Parathyroid adenoma (tissue), 2 donors: ENCODE data around the gene CENPN.

Experiments
- H2AFZ ChIP-seq: fragments of 300-600 bp; sonication (generic); one replicate; pipeline ENCODE4 v1.7.0; 2017; ENCODE audit warnings: antibody characterized with exemption, mild to moderate bottlenecking
- H3K27ac ChIP-seq: fragments of 300-600 bp; sonication (generic); one replicate; pipeline ENCODE4 v1.7.0; 2017
- H3K27me3 ChIP-seq: fragments of 300-600 bp; sonication (generic); one replicate; pipeline ENCODE4 v1.7.0; 2017; ENCODE audit warnings: low read length; ENCODE audit not compliant: control insufficient read depth, insufficient read depth
- H3K36me3 ChIP-seq: fragments of 300-600 bp; sonication (generic); one replicate; pipeline ENCODE4 v1.7.0; 2017; ENCODE audit warnings: low read length; ENCODE audit not compliant: control insufficient read depth, insufficient read depth
- H3K4me1 ChIP-seq: fragments of 300-600 bp; sonication (generic); one replicate; pipeline ENCODE4 v1.7.0; 2017; ENCODE audit warnings: control low read depth
- H3K4me2 ChIP-seq: fragments of 300-600 bp; sonication (generic); one replicate; pipeline ENCODE4 v1.7.0; 2017; ENCODE audit warnings: low read length
- H3K4me3 ChIP-seq: fragments of 300-600 bp; sonication (generic); one replicate; pipeline ENCODE4 v1.7.0; 2017; ENCODE audit warnings: low read depth, low read length
- H3K79me2 ChIP-seq: fragments of 300-600 bp; sonication (generic); one replicate; pipeline ENCODE4 v1.7.0; 2017; ENCODE audit warnings: control low read depth
- H3K9ac ChIP-seq: fragments of 300-600 bp; sonication (generic); one replicate; pipeline ENCODE4 v1.7.0; 2017; ENCODE audit warnings: mild to moderate bottlenecking
- H3K9me3 ChIP-seq: fragments of 300-600 bp; sonication (generic); one replicate; pipeline ENCODE4 v1.7.0; 2017; ENCODE audit warnings: low read length; ENCODE audit not compliant: control insufficient read depth
- TF ChIP-seq, protein P1 (sequence below): fragments of 300-600 bp; sonication (generic); IDR thresholded peaks from one replicate; pipeline ENCODE4 v1.7.0; 2017; ENCODE audit warnings: antibody characterized with exemption, mild to moderate bottlenecking
- donor health status: primary hyperparathyroidism.

CENPN gene

DNA sequence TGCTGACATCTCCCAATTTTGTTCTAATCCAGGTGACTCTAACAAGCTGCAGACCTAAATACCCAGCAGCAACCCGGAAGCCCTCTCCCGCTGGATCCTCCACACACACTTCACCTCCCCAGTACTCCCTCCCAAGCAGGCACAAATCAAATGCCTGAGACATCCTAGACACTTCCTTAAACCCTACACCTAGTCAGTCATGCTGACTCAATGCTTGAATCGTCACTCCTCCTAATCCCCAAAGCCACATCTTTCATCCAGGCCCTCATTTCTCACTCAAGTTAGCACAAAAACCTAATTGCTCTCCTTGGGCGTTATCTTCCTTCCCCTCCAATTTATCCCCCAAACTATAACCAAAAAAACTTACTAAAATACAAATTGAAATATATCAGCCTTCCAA lies 33.0 kb upstream of the CENPN start:
- Histone ChIP-seq H3K9me3 (no peaks in the 10 kb centered on the region), H3K4me2 (no peak overlapping the region), H3K36me3 (no peaks in the 10 kb centered on the region), H3K9ac (no peak overlapping the region), H3K4me1 (no peaks in the 10 kb centered on the region), H3K79me2 (no peaks in the 10 kb centered on the region), H3K4me3 (no peak overlapping the region), H3K27me3 (no peaks in the 10 kb centered on the region), H2AFZ (no peak overlapping the region), H3K27ac (no peak overlapping the region)
- TF ChIP-seq, protein P1, sequence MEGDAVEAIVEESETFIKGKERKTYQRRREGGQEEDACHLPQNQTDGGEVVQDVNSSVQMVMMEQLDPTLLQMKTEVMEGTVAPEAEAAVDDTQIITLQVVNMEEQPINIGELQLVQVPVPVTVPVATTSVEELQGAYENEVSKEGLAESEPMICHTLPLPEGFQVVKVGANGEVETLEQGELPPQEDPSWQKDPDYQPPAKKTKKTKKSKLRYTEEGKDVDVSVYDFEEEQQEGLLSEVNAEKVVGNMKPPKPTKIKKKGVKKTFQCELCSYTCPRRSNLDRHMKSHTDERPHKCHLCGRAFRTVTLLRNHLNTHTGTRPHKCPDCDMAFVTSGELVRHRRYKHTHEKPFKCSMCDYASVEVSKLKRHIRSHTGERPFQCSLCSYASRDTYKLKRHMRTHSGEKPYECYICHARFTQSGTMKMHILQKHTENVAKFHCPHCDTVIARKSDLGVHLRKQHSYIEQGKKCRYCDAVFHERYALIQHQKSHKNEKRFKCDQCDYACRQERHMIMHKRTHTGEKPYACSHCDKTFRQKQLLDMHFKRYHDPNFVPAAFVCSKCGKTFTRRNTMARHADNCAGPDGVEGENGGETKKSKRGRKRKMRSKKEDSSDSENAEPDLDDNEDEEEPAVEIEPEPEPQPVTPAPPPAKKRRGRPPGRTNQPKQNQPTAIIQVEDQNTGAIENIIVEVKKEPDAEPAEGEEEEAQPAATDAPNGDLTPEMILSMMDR: no peak

DNA sequence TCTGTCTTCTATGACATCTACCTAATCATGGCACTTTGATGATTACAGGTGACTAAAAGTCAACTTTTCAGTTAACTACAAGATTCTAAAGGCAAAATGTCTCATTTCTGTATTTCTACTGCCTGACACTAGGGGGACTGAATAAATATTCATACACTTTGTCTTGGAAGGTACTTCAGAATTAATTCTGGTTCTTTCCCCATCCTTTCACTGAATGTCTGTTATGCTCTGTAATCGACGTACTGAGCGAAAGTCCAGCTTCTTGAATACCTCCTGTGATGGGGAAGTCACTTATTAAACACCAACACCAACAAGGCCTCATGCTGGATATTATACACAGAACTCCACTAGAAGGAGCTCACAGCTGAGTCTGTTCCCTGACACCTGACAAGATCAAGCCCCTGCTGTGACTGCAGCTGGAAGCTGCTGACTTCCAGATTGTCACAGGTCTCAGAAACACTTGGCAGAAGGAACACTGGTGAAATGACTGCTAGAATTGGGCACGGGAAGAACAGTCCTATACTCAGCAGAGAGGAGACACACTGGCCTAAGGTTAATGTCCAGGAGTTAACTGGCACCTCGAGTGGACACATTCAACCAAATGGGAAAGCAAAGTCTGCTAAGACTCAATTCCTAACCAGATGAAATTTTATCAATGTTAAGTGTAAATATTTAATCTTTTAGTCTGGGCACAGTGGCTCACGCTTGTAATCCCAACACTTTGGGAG lies 32.2 kb upstream of the CENPN start:
- TF ChIP-seq, protein P1: no peak
- no peak overlapping the region for H3K4me2 ChIP-seq
- H3K27ac ChIP-seq: no peak overlapping the region
- no peaks in the 10 kb centered on the region for H3K4me1 ChIP-seq
- no peaks in the 10 kb centered on the region for H3K27me3 ChIP-seq
- H3K79me2 ChIP-seq: no peaks in the 10 kb centered on the region
- no peaks in the 10 kb centered on the region for H3K36me3 ChIP-seq
- no peak overlapping the region for H2AFZ ChIP-seq
- no peak overlapping the region for H3K4me3 ChIP-seq
- H3K9ac ChIP-seq: no peak overlapping the region
- no peaks in the 10 kb centered on the region for H3K9me3 ChIP-seq

DNA sequence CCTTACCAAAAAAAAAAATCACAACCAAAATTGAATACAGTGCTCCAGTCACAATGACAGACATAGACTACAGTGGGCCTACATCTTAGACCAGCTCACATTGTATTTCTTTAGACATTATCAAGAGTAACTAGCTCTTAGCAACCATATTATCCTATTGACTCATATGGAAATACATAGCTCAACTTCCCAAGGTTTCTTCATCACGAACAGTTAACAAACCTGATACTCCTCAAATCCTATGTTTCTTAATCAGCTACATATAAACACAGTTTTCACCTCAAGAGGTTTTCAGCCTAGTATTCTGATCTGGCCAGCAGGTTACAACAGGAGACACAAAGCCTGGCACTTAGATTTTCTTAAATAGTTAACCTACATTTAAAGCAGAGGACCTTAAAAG lies 30.1 kb upstream of the CENPN start:
- no peak overlapping the region for H3K9ac ChIP-seq
- H3K9me3 ChIP-seq: no peaks in the 10 kb centered on the region
- no peaks in the 10 kb centered on the region for H3K36me3 ChIP-seq
- H3K79me2 ChIP-seq: peaks cover 3% of the 10 kb centered on the region
- TF ChIP-seq, protein P1: no peak
- no peak overlapping the region for H3K4me2 ChIP-seq
- no peak overlapping the region for H3K4me3 ChIP-seq
- no peak overlapping the region for H2AFZ ChIP-seq
- no peaks in the 10 kb centered on the region for H3K27me3 ChIP-seq
- H3K4me1 ChIP-seq: no peaks in the 10 kb centered on the region
- H3K27ac ChIP-seq: no peak overlapping the region

DNA sequence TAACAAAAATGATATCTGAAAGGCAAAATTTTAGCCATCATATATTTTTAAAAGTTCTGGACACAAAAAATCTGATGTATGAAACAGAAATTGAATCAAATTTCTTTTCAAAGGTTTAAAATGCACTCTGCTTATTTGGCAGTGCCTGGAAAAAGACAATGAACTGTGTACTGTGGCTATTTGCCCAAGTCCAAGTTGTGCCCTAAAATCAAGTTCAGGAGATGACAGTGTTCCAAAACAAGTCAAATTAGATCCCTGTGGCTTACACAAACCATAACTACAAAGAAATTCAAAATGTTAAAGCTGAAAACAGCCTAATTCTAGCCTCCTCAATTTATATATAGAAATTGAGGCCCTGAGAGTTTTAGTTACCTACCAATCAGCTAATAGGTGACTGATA lies 25.9 kb upstream of the CENPN start:
- peaks cover 5% of the 10 kb centered on the region for H3K79me2 ChIP-seq
- no peak overlapping the region for H3K27ac ChIP-seq
- TF ChIP-seq, protein P1: no peak
- no peaks in the 10 kb centered on the region for H3K9me3 ChIP-seq
- H3K27me3 ChIP-seq: no peaks in the 10 kb centered on the region
- no peak overlapping the region for H3K4me2 ChIP-seq
- H2AFZ ChIP-seq: no peak overlapping the region
- H3K4me1 ChIP-seq: no peaks in the 10 kb centered on the region
- H3K9ac ChIP-seq: no peak overlapping the region
- no peak overlapping the region for H3K4me3 ChIP-seq
- H3K36me3 ChIP-seq: no peaks in the 10 kb centered on the region

DNA sequence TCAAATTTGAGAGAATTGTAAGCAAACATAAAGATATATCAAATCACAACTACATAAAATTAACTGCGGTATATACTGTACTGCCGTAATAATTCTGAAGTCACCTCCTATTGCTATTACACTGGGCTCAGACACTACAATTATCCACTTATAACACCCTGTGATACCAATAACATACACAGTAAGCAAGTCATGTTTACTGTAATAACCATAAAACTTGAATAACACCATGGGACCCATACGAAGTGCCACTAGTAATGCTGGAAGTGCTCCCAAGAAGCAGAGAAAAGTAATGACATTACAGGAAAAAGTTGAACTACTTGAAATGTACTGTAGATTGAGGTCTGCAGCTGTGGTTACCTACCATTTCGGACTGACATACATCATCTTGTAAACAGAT lies 24.4 kb upstream of the CENPN start:
- no peak overlapping the region for H2AFZ ChIP-seq
- H3K4me3 ChIP-seq: no peak overlapping the region
- no peaks in the 10 kb centered on the region for H3K9me3 ChIP-seq
- H3K4me1 ChIP-seq: no peaks in the 10 kb centered on the region
- H3K4me2 ChIP-seq: no peak overlapping the region
- H3K27ac ChIP-seq: no peak overlapping the region
- H3K79me2 ChIP-seq: peaks cover 5% of the 10 kb centered on the region
- no peaks in the 10 kb centered on the region for H3K27me3 ChIP-seq
- no peak overlapping the region for H3K9ac ChIP-seq
- TF ChIP-seq, protein P1: no peak
- no peaks in the 10 kb centered on the region for H3K36me3 ChIP-seq
